Skeletal muscle cell (primary cell): ENCODE data around the gene PRAMEF25.
"Not testable (repeated sequence)": the region's sequence is repeated elsewhere in the genome, so short reads cannot be mapped to it uniquely, and the experiment has no call there.

ENCODE experiments used
- DNase-seq: peaks from one replicate; pipeline ENCODE4 v3.0.0-alpha.2; 2010; ENCODE audit warnings: low read depth
- H3K4me3 ChIP-seq: 2 replicates; pipeline ENCODE4 v1.5.1; 2011; ENCODE audit warnings: low read depth, mild to moderate bottlenecking, control low read depth, low read length, moderate library complexity

Gene PRAMEF25

DNA sequence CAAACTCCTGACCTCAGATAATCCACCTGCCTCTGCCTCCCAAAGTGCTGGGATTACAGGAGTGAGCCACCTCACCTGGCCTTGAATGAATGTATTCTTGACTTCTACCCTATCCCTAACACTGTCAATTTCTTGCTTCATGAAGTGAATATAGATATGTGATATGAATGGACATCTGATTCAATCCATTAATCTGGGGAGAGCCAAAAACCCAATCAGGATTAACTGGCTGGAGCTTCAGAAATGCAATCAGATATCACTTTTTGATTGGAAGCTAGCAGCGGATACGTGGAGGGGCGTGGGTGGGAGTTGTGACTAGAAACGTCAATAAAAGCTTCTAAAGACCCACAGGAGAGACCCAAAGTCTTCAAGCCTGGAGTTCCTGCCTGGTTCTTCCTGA, at the start of gene PRAMEF25:
TSS of gene PRAMEF25 (plus strand) at position 301 of the 400 bp plus-strand sequence. CDS start 2,920 bp downstream, outside the sequence.
- H3K4me3 ChIP-seq, DNase-seq: not testable (repeated sequence)

DNA sequence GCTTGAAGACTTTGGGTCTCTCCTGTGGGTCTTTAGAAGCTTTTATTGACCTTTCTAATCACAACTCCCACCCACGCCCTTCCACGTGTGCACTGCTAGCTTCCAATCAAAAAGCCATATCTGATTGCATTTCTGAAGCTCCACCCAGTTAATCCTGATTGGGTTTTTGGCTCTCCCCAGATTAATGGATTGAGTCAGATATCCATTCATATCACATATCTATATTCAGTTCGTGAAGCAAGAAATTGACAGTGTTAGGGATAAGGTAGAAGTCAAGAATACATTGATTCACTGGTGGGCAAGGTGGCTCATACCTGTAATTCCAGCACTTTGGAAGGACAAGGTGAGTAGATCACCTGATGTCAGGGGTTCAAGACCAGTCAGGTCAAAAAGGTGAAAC, 14.1 kb upstream of the PRAMEF25 start, which contains the start of gene PRAMEF27:
TSS of gene PRAMEF27 (minus strand) at position 101 of the 400 bp plus-strand sequence. CDS start 2,916 bp downstream, outside the sequence.
- H3K4me3 ChIP-seq, DNase-seq: not testable (repeated sequence)

DNA sequence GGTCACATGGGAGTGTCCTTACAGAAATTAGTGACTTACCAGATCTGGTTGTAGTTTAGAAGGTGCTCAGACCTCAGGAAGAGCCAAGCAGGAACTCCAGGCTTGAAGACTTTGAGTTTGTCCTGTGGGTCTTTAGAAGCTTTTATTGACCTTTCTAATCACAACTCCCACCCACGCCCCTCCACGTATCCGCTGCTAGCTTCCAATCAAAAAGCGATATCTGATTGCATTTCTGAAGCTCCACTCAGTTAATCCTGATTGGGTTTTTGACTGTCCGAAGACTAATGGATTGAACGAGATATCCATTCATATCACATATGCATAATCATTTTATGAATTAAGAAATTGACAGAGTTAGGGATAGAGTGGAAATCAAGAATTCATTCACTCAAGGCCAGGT, 46.2 kb downstream of the PRAMEF25 start, which contains the start of gene HNRNPCL2:
TSS of gene HNRNPCL2 (minus strand) at position 101 of the 400 bp plus-strand sequence. CDS start 454 bp downstream, outside the sequence.
- not testable (repeated sequence) for H3K4me3 ChIP-seq, DNase-seq
